ENCODE measurements around the gene FTSJ1. TPM values are rescaled to one million over a fixed set of nuclear protein-coding genes. Genes with fewer than 3 reads are reported as not detected.

FTSJ1 gene
- total RNA-seq, 3 donors from 2014 or later, result 22.1 to 22.8 (median 22.7) TPM

GRCh38 chrX:48530736-48531135, 54.7 kb downstream of the FTSJ1 start:
- Histone ChIP-seq H3K9me3 (no peaks in the 10 kb centered on the region), H3K4me3 (no peak overlapping the region), H3K4me1 (ENCODE audit: low read depth) (no peaks in the 10 kb centered on the region), H3K36me3 (ENCODE audit: low read depth) (no peaks in the 10 kb centered on the region)
- intact Hi-C loops (cut with DNase I, micrococcal nuclease), result no loop called here
- TF ChIP-seq CTCF (IDR thresholded peaks at IDR 0.05), result no peak
- no peak for DNase-seq
- no peak for ATAC-seq

DNA sequence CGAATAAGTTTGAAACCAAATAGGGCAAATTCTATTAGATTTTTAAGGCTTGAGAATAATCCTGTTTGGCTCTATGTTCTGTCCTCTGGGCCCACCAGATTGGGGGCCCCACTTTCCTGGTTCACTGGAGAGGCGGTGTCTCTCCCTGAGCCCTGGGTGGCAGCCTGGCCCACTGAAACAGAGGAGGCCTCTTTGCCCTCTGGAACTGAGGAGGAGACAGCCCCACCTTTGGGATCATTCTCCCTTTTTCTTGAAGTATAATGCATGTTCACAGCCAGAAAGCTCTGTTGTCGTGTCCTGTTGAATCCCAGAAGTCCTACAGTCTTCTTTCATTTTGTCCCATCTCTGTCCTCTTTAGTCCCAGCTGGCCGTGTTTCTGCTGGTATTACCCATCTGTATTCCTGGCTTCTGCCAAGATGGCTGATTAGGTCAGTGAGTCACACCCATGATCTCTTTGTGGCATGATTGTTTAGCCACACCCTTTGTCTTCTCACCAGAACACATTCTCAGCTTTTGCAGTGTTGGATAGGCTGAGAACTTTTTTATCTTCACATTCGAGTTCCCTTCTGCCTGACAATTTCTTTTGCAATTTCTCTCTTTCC, 55.5 kb downstream of the FTSJ1 start:
- ATAC-seq, result peak; percentile 91
- Histone ChIP-seq H3K4me3 (no peak overlapping the region), H3K36me3 (ENCODE audit: low read depth) (no peaks in the 10 kb centered on the region), H3K4me1 (ENCODE audit: low read depth) (no peaks in the 10 kb centered on the region), H3K9me3 (no peaks in the 10 kb centered on the region)
- DNase-seq, result peak in 1 of 3 donors; percentile 37
- TF ChIP-seq CTCF (IDR thresholded peaks at IDR 0.05), result no peak
- intact Hi-C loops (cut with DNase I, micrococcal nuclease), result no loop called here

DNA sequence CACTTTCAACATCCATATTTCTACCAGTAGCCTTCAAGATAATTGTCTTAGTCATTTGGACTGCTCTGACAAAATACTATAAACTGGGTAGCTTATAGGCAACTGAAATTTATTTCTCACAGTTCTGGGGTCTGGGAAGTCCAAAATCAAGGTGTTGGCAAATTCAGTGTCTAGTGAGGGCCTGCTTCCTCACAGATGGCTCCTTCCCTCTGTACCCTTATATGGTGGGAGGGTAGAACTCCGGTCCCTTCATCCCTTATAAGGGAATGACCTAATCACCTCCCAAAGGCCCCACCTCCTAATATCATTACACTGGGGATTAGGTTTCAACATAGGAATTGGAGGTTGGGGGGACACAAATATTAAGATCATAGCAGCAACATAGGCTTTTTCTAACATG, 56.2 kb downstream of the FTSJ1 start:
- ATAC-seq, result no peak
- Histone ChIP-seq H3K36me3 (ENCODE audit: low read depth) (no peaks in the 10 kb centered on the region), H3K4me1 (ENCODE audit: low read depth) (no peaks in the 10 kb centered on the region), H3K9me3 (no peaks in the 10 kb centered on the region), H3K4me3 (no peak overlapping the region)
- TF ChIP-seq CTCF (IDR thresholded peaks at IDR 0.05), result no peak
- intact Hi-C loops (cut with DNase I, micrococcal nuclease), result no loop called here
- no peak for DNase-seq

GRCh38 chrX:48533165-48533564, 57.2 kb downstream of the FTSJ1 start:
- H3K36me3 ChIP-seq (ENCODE audit: low read depth), result no peaks in the 10 kb centered on the region
- DNase-seq (no peak), ATAC-seq (no peak)
- TF ChIP-seq CTCF (IDR thresholded peaks at IDR 0.05), result no peak
- no peak overlapping the region for H3K4me3 ChIP-seq
- H3K4me1 ChIP-seq (ENCODE audit: low read depth), result no peaks in the 10 kb centered on the region
- no peaks in the 10 kb centered on the region for H3K9me3 ChIP-seq
- intact Hi-C loops (cut with DNase I, micrococcal nuclease), result no loop called here

Other genes with a start within 250 kb of the FTSJ1 start
- gene SSX1, start 220.8 kb upstream of the FTSJ1 start, total RNA-seq, result not detected
- not detected for gene SSX3, start 119.5 kb upstream of the FTSJ1 start, total RNA-seq
- gene SSX4, start 92.7 kb upstream of the FTSJ1 start, total RNA-seq, result not detected
- gene SSX4B, start 64.2 kb upstream of the FTSJ1 start, total RNA-seq, result not detected
- gene SLC38A5, start 5.9 kb upstream of the FTSJ1 start, total RNA-seq, result 10 to 100 TPM in 1 of 3 donors, 1 to 10 TPM in 2; 7.3 to 25.9 (median 9.7) TPM
- 1 to 10 TPM; 3.9 to 9.2 (median 6.3) TPM for gene PORCN, start 32.8 kb downstream of the FTSJ1 start, total RNA-seq
- gene EBP, start 45.6 kb downstream of the FTSJ1 start, total RNA-seq, result 100 to 1,000 TPM in 2 of 3 donors, 10 to 100 TPM in 1; 60.5 to 161 (median 158) TPM
- 10 to 100 TPM in 2 of 3 donors, 1 to 10 TPM in 1; 8.6 to 14.6 (median 11.6) TPM for gene TBC1D25, start 63.5 kb downstream of the FTSJ1 start, total RNA-seq
- gene RBM3, start 98.3 kb downstream of the FTSJ1 start, total RNA-seq, result 100 to 1,000 TPM in 2 of 3 donors, 10 to 100 TPM in 1; 88.4 to 406 (median 123) TPM
- 100 to 1,000 TPM; 124 to 139 (median 128) TPM for gene WDR13, start 121.3 kb downstream of the FTSJ1 start, total RNA-seq
- 1 to 10 TPM; 4.4 to 8.6 (median 5.3) TPM for gene WAS, start 207.6 kb downstream of the FTSJ1 start, total RNA-seq
- gene SUV39H1, start 220.5 kb downstream of the FTSJ1 start, total RNA-seq, result 1 to 10 TPM; 3.4 to 6.2 (median 3.7) TPM

Data from mucosa of descending colon (tissue), 3 donors.